ENCODE results near the gene IGFL4. TPM values are rescaled to one million over a fixed set of nuclear protein-coding genes. Genes with fewer than 3 reads are reported as not detected.
A peak's percentile ranks its signal among the peaks of the same experiment; 100 is the strongest.

Gene IGFL4
- polyA plus RNA-seq, 6 donors from 2014 or later, result not detected

- Mint-ChIP-seq H3K4me3 (no peak overlapping the region), H3K27ac (no peak overlapping the region), H3K4me1 (no peaks in the 10 kb centered on the region), H3K36me3 (no peaks in the 10 kb centered on the region), H3K27me3 (peaks cover 53 to 71% (median 66%) of the 10 kb centered on the region in 3 donors), H3K9me3 (peaks cover 0 to 12% (median 2%) of the 10 kb centered on the region in 7 donors)
- no peak for ATAC-seq (ENCODE audit: low read depth in 2 of 2)
- DNase-seq, result no peak
These were observed 8.8 kb upstream of the IGFL4 start for GRCh38 chr19:46049597-46049996.

- DNase-seq, result no peak
- no peak for ATAC-seq (ENCODE audit: low read depth in 2 of 2)
- Mint-ChIP-seq H3K27ac (no peak overlapping the region), H3K36me3 (peaks cover 0 to 7% of the 10 kb centered on the region in 2 donors), H3K27me3 (peaks cover 67 to 78% (median 72%) of the 10 kb centered on the region in 3 donors), H3K4me3 (no peak overlapping the region), H3K9me3 (peaks cover 0 to 12% (median 0%) of the 10 kb centered on the region in 7 donors), H3K4me1 (no peaks in the 10 kb centered on the region)
These were observed 2.7 kb upstream of the IGFL4 start for GRCh38 chr19:46043519-46043918.

GRCh38 chr19:46042252-46042883 lies 1.6 kb upstream of the IGFL4 start:
- H3K27me3 Mint-ChIP-seq, result peaks cover 59 to 74% (median 62%) of the 10 kb centered on the region in 3 donors
- H3K9me3 Mint-ChIP-seq, result peaks cover 0 to 15% (median 0%) of the 10 kb centered on the region in 7 donors
- H3K4me1 Mint-ChIP-seq, result no peaks in the 10 kb centered on the region
- DNase-seq (no peak), ATAC-seq (ENCODE audit: low read depth in 2 of 2) (no peak)
- H3K4me3 Mint-ChIP-seq, result no peak overlapping the region
- H3K27ac Mint-ChIP-seq, result no peak overlapping the region
- H3K36me3 Mint-ChIP-seq, result peaks cover 0 to 7% of the 10 kb centered on the region in 2 donors

GRCh38 chr19:46040125-46040524 lies 677 bp downstream of the IGFL4 start:
- Mint-ChIP-seq H3K4me3 (no peak overlapping the region), H3K4me1 (no peaks in the 10 kb centered on the region), H3K36me3 (peaks cover 0 to 7% of the 10 kb centered on the region in 2 donors), H3K27ac (no peak overlapping the region), H3K27me3 (peaks cover 51 to 68% (median 55%) of the 10 kb centered on the region in 3 donors), H3K9me3 (peaks cover 0 to 9% (median 0%) of the 10 kb centered on the region in 7 donors)
- no peak for ATAC-seq (ENCODE audit: low read depth in 2 of 2)
- DNase-seq, result no peak

- peaks cover 0 to 7% of the 10 kb centered on the region in 2 donors for H3K36me3 Mint-ChIP-seq
These were observed 4.1 kb downstream of the IGFL4 start for GRCh38 chr19:46036744-46037128.

GRCh38 chr19:46035986-46036743 lies 4.6 kb downstream of the IGFL4 start:
- H3K27ac Mint-ChIP-seq, result no peak overlapping the region
- ATAC-seq (ENCODE audit: low read depth in 2 of 2) (no peak), DNase-seq (no peak)
- no peak overlapping the region for H3K4me3 Mint-ChIP-seq
- H3K36me3 Mint-ChIP-seq, result peaks cover 0 to 7% of the 10 kb centered on the region in 2 donors
- no peaks in the 10 kb centered on the region for H3K4me1 Mint-ChIP-seq
- H3K9me3 Mint-ChIP-seq, result peaks cover 0 to 9% (median 2%) of the 10 kb centered on the region in 7 donors
- peaks cover 26 to 46% (median 36%) of the 10 kb centered on the region in 3 donors for H3K27me3 Mint-ChIP-seq

More at GRCh38 chr19:46036744-46037128, 4.1 kb downstream of the IGFL4 start:
- ATAC-seq (ENCODE audit: low read depth in 2 of 2) (no peak), DNase-seq (no peak)
- H3K4me3 Mint-ChIP-seq, result no peak overlapping the region
- no peaks in the 10 kb centered on the region for H3K4me1 Mint-ChIP-seq
- peaks cover 32 to 47% (median 36%) of the 10 kb centered on the region in 3 donors for H3K27me3 Mint-ChIP-seq
- peaks cover 0 to 9% (median 2%) of the 10 kb centered on the region in 7 donors for H3K9me3 Mint-ChIP-seq
- peak overlapping the region in 1 of 6 donors; percentile 90 for H3K27ac Mint-ChIP-seq

GRCh38 chr19:46035546-46035945 lies 5.3 kb downstream of the IGFL4 start:
- Mint-ChIP-seq H3K9me3 (peaks cover 0 to 9% (median 2%) of the 10 kb centered on the region in 7 donors), H3K36me3 (peaks cover 0 to 7% of the 10 kb centered on the region in 2 donors), H3K4me1 (no peaks in the 10 kb centered on the region), H3K4me3 (no peak overlapping the region), H3K27me3 (peaks cover 24 to 44% (median 34%) of the 10 kb centered on the region in 3 donors), H3K27ac (peak overlapping the region in 1 of 6 donors; percentile 49)
- no peak for ATAC-seq (ENCODE audit: low read depth in 2 of 2)
- no peak for DNase-seq

- H3K36me3 Mint-ChIP-seq, result no peaks in the 10 kb centered on the region
- H3K9me3 Mint-ChIP-seq, result peaks cover 0 to 9% (median 2%) of the 10 kb centered on the region in 7 donors
- H3K27me3 Mint-ChIP-seq, result peaks cover 23 to 48% (median 31%) of the 10 kb centered on the region in 3 donors
- H3K27ac Mint-ChIP-seq, result peak overlapping the region in 1 of 6 donors; percentile 24
- DNase-seq, result no peak
- H3K4me1 Mint-ChIP-seq, result peaks cover 3 to 5% (median 3%) of the 10 kb centered on the region in 3 donors
- H3K4me3 Mint-ChIP-seq, result peak overlapping the region in 1 of 8 donors; percentile 42
- no peak for ATAC-seq (ENCODE audit: low read depth in 2 of 2)
These were observed 7.4 kb downstream of the IGFL4 start for GRCh38 chr19:46033401-46033800.

GRCh38 chr19:46032597-46033025 lies 8.2 kb downstream of the IGFL4 start:
- Mint-ChIP-seq H3K27ac (no peak overlapping the region), H3K4me1 (peaks cover 3 to 5% (median 3%) of the 10 kb centered on the region in 3 donors), H3K36me3 (no peaks in the 10 kb centered on the region), H3K4me3 (no peak overlapping the region), H3K9me3 (peaks cover 0 to 9% (median 2%) of the 10 kb centered on the region in 7 donors), H3K27me3 (peaks cover 23 to 48% (median 31%) of the 10 kb centered on the region in 3 donors)
- ATAC-seq (ENCODE audit: low read depth in 2 of 2), result no peak
- no peak for DNase-seq

GRCh38 chr19:46031781-46032596 lies 8.8 kb downstream of the IGFL4 start:
- H3K27me3 Mint-ChIP-seq, result peaks cover 21 to 46% (median 29%) of the 10 kb centered on the region in 3 donors
- H3K4me3 Mint-ChIP-seq, result no peak overlapping the region
- no peaks in the 10 kb centered on the region for H3K36me3 Mint-ChIP-seq
- peaks cover 0 to 6% (median 0%) of the 10 kb centered on the region in 7 donors for H3K9me3 Mint-ChIP-seq
- no peak for ATAC-seq (ENCODE audit: low read depth in 2 of 2)
- DNase-seq, result no peak
- H3K27ac Mint-ChIP-seq, result no peak overlapping the region
- peaks cover 3 to 5% (median 3%) of the 10 kb centered on the region in 3 donors for H3K4me1 Mint-ChIP-seq

- Mint-ChIP-seq H3K36me3 (peaks cover 0 to 7% of the 10 kb centered on the region in 2 donors), H3K27ac (no peak overlapping the region)
These were observed 9.8 kb downstream of the IGFL4 start for GRCh38 chr19:46030812-46031550.

GRCh38 chr19:46025835-46026234 lies 15.0 kb downstream of the IGFL4 start:
- peaks cover 32 to 51% (median 49%) of the 10 kb centered on the region in 3 donors for H3K27me3 Mint-ChIP-seq
- no peaks in the 10 kb centered on the region for H3K9me3 Mint-ChIP-seq
- H3K27ac Mint-ChIP-seq, result no peak overlapping the region
- peaks cover 3 to 7% (median 5%) of the 10 kb centered on the region in 3 donors for H3K4me1 Mint-ChIP-seq
- DNase-seq (no peak), ATAC-seq (ENCODE audit: low read depth in 2 of 2) (no peak)
- peaks cover 0 to 7% of the 10 kb centered on the region in 2 donors for H3K36me3 Mint-ChIP-seq
- H3K4me3 Mint-ChIP-seq, result no peak overlapping the region

More at GRCh38 chr19:46030812-46031550, 9.8 kb downstream of the IGFL4 start:
- ATAC-seq (ENCODE audit: low read depth in 2 of 2) (no peak), DNase-seq (no peak)
- Mint-ChIP-seq H3K27me3 (peaks cover 27 to 49% (median 37%) of the 10 kb centered on the region in 3 donors), H3K4me1 (peaks cover 3 to 5% (median 3%) of the 10 kb centered on the region in 3 donors), H3K4me3 (no peak overlapping the region), H3K9me3 (peaks cover 0 to 3% (median 0%) of the 10 kb centered on the region in 7 donors)
